WTC11 (cell line): ENCODE results near the gene HLA-C. TPM values are rescaled to one million over a fixed set of nuclear protein-coding genes. Genes with fewer than 3 reads are reported as not detected.

Experiments used
- ATAC-seq: fragments of 200-7000 bp; cut with Tn5 transposase; 2 replicates; pipeline ENCODE4 v1.10.0; 2021; ENCODE audit warnings: mild to moderate bottlenecking, moderate library complexity
- CTCF ChIA-PET: fragments of 300-600 bp; sonication (Branson Sonifier 250); formaldehyde crosslinking; loops from one replicate; lab custom pipeline; 2021; ENCODE audit warnings: antibody characterized with exemption; lab: Charles Lee
- POLR2A ChIA-PET: fragments of 350-600 bp; sonication (Branson Sonifier 250); formaldehyde crosslinking; loops from one replicate; lab custom pipeline; 2021; ENCODE audit warnings: antibody characterized with exemption; lab: Charles Lee
- DNase-seq: peaks from one replicate; pipeline ENCODE4 v3.0.0; 2021; ENCODE audit warnings: low spot score
- H3K27ac Mint-ChIP-seq: 2 replicates; pipeline ENCODE4 v1.8.0; 2021; ENCODE audit warnings: mixed read lengths
- H3K27me3 Mint-ChIP-seq: 2 replicates; pipeline ENCODE4 v1.8.0; 2021; ENCODE audit warnings: low read depth, mild to moderate bottlenecking, moderate library complexity, mixed read lengths
- H3K36me3 Mint-ChIP-seq: 2 replicates; pipeline ENCODE4 v1.8.0; 2021; ENCODE audit warnings: mixed read lengths
- H3K4me1 Mint-ChIP-seq: 2 replicates; pipeline ENCODE4 v1.8.0; 2022; ENCODE audit warnings: mixed read lengths
- H3K4me3 Mint-ChIP-seq: 2 replicates; pipeline ENCODE4 v1.8.0; 2021; ENCODE audit warnings: mild to moderate bottlenecking, moderate library complexity, mixed read lengths
- H3K9me3 Mint-ChIP-seq: 2 replicates; pipeline ENCODE4 v1.8.0; 2021; ENCODE audit warnings: mixed read lengths
- FOXK1 ChIP-seq: sonication (generic); formaldehyde crosslinking; IDR thresholded peaks from 2 replicates; pipeline ENCODE4 v1.8.0; 2022; ENCODE audit warnings: mild to moderate bottlenecking, moderate library complexity, missing genetic modification reagents
- IRF2 ChIP-seq: sonication (generic); formaldehyde crosslinking; IDR thresholded peaks from 2 replicates; pipeline ENCODE4 v1.8.0; 2022; ENCODE audit warnings: low read depth, missing genetic modification reagents, borderline replicate concordance
- KAT7 ChIP-seq: sonication (generic); formaldehyde crosslinking; IDR thresholded peaks from 2 replicates; pipeline ENCODE4 v1.8.1; 2023; ENCODE audit warnings: missing genetic modification reagents, mild to moderate bottlenecking, borderline replicate concordance
- NR1H2 ChIP-seq: sonication (generic); formaldehyde crosslinking; IDR thresholded peaks from 2 replicates; pipeline ENCODE4 v1.9.0; 2021; ENCODE audit warnings: mild to moderate bottlenecking, moderate library complexity, missing genetic modification reagents
- SMAD3 ChIP-seq: sonication (generic); formaldehyde crosslinking; IDR thresholded peaks from 2 replicates; pipeline ENCODE4 v1.8.0; 2022; ENCODE audit warnings: missing genetic modification reagents, mild to moderate bottlenecking, borderline replicate concordance
- TP53 ChIP-seq: sonication (generic); formaldehyde crosslinking; IDR thresholded peaks from 2 replicates; pipeline ENCODE4 v1.8.1; 2023; ENCODE audit warnings: mild to moderate bottlenecking, missing genetic modification reagents
- total RNA-seq: library from RNA; stranded (reverse); gene quantifications from 3 replicates; pipeline ENCODE4 v1.2.3, GENCODE V29; 2021
- TF ChIP-seq, protein P1 (sequence below): fragments of 250-450 bp; sonication (Bioruptor Pico); IDR thresholded peaks from 2 replicates; pipeline ENCODE4 v1.9.0; 2021; ENCODE audit warnings: mild to moderate bottlenecking
- TF ChIP-seq, protein P2 (sequence below): sonication (generic); formaldehyde crosslinking; IDR thresholded peaks from 2 replicates; pipeline ENCODE4 v1.8.1; 2023; ENCODE audit warnings: mild to moderate bottlenecking, moderate library complexity, missing genetic modification reagents
- TF ChIP-seq, protein P3 (sequence below): sonication (generic); formaldehyde crosslinking; IDR thresholded peaks from 2 replicates; pipeline ENCODE4 v1.8.1; 2022; ENCODE audit warnings: mild to moderate bottlenecking, missing genetic modification reagents, moderate library complexity, borderline replicate concordance
- TF ChIP-seq, protein P4 (sequence below): fragments of 250-450 bp; sonication (Bioruptor Pico); IDR thresholded peaks from 2 replicates; pipeline ENCODE4 v1.8.0; 2021; ENCODE audit warnings: mild to moderate bottlenecking
- TF ChIP-seq, protein P5 (sequence below): sonication (generic); formaldehyde crosslinking; IDR thresholded peaks from 2 replicates; pipeline ENCODE4 v1.8.0; 2022; ENCODE audit warnings: missing genetic modification reagents
- TF ChIP-seq, protein P6 (sequence below): sonication (generic); formaldehyde crosslinking; IDR thresholded peaks from 2 replicates; pipeline ENCODE4 v1.8.0; 2023; ENCODE audit warnings: missing genetic modification reagents
- TF ChIP-seq, protein P7 (sequence below): fragments of 250-450 bp; sonication (Bioruptor Pico); conservative IDR thresholded peaks from 2 replicates; pipeline ENCODE4 v1.9.0; 2021; ENCODE audit warnings: mild to moderate bottlenecking

The HLA-C gene
- total RNA-seq, 1 experiment from 2014 or later: 82.9 TPM

DNA sequence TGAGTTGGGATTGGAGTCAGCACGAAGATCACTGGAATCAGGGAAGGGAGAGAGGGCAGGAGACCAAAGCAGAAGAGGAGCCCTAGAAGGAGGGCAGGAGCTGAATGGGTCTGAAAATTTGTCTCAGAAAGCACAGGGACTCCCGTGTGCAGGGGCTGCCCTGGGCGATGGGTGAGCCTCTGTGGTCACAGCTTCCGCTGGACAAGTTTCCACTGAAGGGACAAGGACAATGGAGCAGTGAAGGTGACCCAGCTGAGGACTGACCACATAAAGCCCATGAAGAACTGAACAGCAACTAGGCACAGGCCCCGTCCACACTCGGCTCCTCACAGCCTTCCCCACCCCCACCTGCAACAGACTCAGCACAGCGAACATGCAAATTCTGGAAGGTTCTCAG, 3.5 kb downstream of the HLA-C start:
- ChIA-PET POLR2A (no interaction called here), CTCF (no interaction called here)
- Mint-ChIP-seq H3K4me3 (no peak overlapping the region), H3K9me3 (peaks cover 19% of the 10 kb centered on the region), H3K36me3 (peaks cover 28% of the 10 kb centered on the region)
- TF ChIP-seq NR1H2 (CRISPR knock-in tag): no peak
- no peak for TF ChIP-seq TP53
- TF ChIP-seq, protein P1, sequence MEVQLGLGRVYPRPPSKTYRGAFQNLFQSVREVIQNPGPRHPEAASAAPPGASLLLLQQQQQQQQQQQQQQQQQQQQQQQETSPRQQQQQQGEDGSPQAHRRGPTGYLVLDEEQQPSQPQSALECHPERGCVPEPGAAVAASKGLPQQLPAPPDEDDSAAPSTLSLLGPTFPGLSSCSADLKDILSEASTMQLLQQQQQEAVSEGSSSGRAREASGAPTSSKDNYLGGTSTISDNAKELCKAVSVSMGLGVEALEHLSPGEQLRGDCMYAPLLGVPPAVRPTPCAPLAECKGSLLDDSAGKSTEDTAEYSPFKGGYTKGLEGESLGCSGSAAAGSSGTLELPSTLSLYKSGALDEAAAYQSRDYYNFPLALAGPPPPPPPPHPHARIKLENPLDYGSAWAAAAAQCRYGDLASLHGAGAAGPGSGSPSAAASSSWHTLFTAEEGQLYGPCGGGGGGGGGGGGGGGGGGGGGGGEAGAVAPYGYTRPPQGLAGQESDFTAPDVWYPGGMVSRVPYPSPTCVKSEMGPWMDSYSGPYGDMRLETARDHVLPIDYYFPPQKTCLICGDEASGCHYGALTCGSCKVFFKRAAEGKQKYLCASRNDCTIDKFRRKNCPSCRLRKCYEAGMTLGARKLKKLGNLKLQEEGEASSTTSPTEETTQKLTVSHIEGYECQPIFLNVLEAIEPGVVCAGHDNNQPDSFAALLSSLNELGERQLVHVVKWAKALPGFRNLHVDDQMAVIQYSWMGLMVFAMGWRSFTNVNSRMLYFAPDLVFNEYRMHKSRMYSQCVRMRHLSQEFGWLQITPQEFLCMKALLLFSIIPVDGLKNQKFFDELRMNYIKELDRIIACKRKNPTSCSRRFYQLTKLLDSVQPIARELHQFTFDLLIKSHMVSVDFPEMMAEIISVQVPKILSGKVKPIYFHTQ (CRISPR knock-in tag): no peak
- TF ChIP-seq, protein P2, sequence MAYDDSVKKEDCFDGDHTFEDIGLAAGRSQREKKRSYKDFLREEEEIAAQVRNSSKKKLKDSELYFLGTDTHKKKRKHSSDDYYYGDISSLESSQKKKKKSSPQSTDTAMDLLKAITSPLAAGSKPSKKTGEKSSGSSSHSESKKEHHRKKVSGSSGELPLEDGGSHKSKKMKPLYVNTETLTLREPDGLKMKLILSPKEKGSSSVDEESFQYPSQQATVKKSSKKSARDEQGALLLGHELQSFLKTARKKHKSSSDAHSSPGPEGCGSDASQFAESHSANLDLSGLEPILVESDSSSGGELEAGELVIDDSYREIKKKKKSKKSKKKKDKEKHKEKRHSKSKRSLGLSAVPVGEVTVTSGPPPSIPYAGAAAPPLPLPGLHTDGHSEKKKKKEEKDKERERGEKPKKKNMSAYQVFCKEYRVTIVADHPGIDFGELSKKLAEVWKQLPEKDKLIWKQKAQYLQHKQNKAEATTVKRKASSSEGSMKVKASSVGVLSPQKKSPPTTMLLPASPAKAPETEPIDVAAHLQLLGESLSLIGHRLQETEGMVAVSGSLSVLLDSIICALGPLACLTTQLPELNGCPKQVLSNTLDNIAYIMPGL: no peak
- TF ChIP-seq, protein P3, sequence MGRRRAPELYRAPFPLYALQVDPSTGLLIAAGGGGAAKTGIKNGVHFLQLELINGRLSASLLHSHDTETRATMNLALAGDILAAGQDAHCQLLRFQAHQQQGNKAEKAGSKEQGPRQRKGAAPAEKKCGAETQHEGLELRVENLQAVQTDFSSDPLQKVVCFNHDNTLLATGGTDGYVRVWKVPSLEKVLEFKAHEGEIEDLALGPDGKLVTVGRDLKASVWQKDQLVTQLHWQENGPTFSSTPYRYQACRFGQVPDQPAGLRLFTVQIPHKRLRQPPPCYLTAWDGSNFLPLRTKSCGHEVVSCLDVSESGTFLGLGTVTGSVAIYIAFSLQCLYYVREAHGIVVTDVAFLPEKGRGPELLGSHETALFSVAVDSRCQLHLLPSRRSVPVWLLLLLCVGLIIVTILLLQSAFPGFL (CRISPR knock-in tag): no peak
- no peak for TF ChIP-seq SMAD3
- TF ChIP-seq, protein P4, sequence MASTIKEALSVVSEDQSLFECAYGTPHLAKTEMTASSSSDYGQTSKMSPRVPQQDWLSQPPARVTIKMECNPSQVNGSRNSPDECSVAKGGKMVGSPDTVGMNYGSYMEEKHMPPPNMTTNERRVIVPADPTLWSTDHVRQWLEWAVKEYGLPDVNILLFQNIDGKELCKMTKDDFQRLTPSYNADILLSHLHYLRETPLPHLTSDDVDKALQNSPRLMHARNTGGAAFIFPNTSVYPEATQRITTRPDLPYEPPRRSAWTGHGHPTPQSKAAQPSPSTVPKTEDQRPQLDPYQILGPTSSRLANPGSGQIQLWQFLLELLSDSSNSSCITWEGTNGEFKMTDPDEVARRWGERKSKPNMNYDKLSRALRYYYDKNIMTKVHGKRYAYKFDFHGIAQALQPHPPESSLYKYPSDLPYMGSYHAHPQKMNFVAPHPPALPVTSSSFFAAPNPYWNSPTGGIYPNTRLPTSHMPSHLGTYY (CRISPR knock-in tag): no peak
- TF ChIP-seq, protein P5, sequence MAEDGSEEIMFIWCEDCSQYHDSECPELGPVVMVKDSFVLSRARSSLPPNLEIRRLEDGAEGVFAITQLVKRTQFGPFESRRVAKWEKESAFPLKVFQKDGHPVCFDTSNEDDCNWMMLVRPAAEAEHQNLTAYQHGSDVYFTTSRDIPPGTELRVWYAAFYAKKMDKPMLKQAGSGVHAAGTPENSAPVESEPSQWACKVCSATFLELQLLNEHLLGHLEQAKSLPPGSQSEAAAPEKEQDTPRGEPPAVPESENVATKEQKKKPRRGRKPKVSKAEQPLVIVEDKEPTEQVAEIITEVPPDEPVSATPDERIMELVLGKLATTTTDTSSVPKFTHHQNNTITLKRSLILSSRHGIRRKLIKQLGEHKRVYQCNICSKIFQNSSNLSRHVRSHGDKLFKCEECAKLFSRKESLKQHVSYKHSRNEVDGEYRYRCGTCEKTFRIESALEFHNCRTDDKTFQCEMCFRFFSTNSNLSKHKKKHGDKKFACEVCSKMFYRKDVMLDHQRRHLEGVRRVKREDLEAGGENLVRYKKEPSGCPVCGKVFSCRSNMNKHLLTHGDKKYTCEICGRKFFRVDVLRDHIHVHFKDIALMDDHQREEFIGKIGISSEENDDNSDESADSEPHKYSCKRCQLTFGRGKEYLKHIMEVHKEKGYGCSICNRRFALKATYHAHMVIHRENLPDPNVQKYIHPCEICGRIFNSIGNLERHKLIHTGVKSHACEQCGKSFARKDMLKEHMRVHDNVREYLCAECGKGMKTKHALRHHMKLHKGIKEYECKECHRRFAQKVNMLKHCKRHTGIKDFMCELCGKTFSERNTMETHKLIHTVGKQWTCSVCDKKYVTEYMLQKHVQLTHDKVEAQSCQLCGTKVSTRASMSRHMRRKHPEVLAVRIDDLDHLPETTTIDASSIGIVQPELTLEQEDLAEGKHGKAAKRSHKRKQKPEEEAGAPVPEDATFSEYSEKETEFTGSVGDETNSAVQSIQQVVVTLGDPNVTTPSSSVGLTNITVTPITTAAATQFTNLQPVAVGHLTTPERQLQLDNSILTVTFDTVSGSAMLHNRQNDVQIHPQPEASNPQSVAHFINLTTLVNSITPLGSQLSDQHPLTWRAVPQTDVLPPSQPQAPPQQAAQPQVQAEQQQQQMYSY: no peak
- TF ChIP-seq FOXK1 (CRISPR knock-in tag): no peak
- TF ChIP-seq, protein P6, sequence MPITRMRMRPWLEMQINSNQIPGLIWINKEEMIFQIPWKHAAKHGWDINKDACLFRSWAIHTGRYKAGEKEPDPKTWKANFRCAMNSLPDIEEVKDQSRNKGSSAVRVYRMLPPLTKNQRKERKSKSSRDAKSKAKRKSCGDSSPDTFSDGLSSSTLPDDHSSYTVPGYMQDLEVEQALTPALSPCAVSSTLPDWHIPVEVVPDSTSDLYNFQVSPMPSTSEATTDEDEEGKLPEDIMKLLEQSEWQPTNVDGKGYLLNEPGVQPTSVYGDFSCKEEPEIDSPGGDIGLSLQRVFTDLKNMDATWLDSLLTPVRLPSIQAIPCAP (CRISPR knock-in tag): no peak
- TF ChIP-seq, protein P7, sequence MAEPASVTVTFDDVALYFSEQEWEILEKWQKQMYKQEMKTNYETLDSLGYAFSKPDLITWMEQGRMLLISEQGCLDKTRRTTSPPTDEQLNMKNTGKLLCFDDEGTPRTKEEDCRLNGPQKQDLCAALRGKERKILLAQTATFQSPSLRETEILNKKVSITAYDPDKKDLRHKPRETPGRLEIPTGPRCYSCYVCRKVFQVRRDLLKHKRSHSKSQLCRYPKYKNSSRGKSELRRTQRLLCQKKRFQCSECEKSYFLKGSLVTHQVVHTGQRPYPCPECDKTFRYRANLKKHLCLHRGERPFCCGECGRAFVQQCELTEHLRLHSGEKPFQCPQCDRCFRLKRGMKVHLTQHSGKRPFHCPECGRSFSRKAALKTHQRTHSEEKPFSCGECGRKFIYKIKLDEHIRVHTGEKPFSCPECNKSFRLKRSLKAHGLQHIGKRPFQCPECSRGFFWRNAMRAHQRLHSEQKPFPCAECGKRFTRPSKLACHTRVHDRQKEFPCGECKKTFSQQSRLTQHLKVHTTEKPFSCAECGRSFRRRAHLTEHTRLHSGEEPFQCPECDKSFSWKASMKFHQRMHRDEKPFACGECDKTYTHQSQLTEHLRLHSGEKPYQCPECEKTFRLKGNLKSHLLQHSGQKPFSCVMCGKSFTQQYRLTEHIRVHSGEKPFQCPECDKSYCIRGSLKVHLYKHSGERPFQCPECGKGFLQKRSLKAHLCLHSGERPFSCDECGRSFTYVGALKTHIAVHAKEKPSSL (CRISPR knock-in tag): no peak
- no peak for TF ChIP-seq KAT7 (CRISPR knock-in tag)
- no peak for TF ChIP-seq IRF2 (CRISPR knock-in tag)
- TF ChIP-seq, all 79 proteins: peak for 0
- ATAC-seq (no peak), DNase-seq (no peak)
- Mint-ChIP-seq H3K4me1 (peaks cover 17% of the 10 kb centered on the region), H3K27ac (no peak overlapping the region), H3K27me3 (peaks cover 26% of the 10 kb centered on the region)
